Loucy (cell line): ENCODE results near the gene ICA1L.

ENCODE experiments used
- CTCF ChIP-seq: fragments of 200-600 bp; sonication (generic); conservative IDR thresholded peaks from 2 replicates; pipeline ENCODE4 v1.5.1; 2014; ENCODE audit warnings: mild to moderate bottlenecking, antibody characterized with exemption, low read length
- EZH2phosphoT487 ChIP-seq: fragments of 200-600 bp; IDR thresholded peaks from 2 replicates; pipeline ENCODE4 v1.6.1; 2018; ENCODE audit warnings: antibody characterized with exemption, mild to moderate bottlenecking, moderate library complexity, borderline replicate concordance

- TF ChIP-seq CTCF (no peak), EZH2phosphoT487 (no peak)
These were observed 23.7 kb downstream of the ICA1L start for GRCh38 chr2:202847693-202848524.
